Nephron progenitor cell (in vitro differentiated cells): ENCODE results near the gene SLC6A11.

ENCODE experiments used
- DNase-seq: peaks from one replicate; pipeline ENCODE4 v3.0.0; 2021
- H3K27ac Mint-ChIP-seq: 2 replicates; pipeline ENCODE4 v1.8.0; 2021; ENCODE audit warnings: mild to moderate bottlenecking, moderate library complexity, mixed read lengths
- H3K27me3 Mint-ChIP-seq: 2 replicates; pipeline ENCODE4 v1.8.0; 2021; ENCODE audit warnings: mild to moderate bottlenecking, low read depth, mixed read lengths; ENCODE audit not compliant: poor library complexity
- H3K36me3 Mint-ChIP-seq: 2 replicates; pipeline ENCODE4 v1.8.0; 2021; ENCODE audit warnings: low read depth, mixed read lengths
- H3K4me1 Mint-ChIP-seq: 2 replicates; pipeline ENCODE4 v1.8.0; 2021; ENCODE audit warnings: mixed read lengths
- H3K4me3 Mint-ChIP-seq: 2 replicates; pipeline ENCODE4 v1.8.0; 2021; ENCODE audit warnings: mild to moderate bottlenecking, moderate library complexity, mixed read lengths
- H3K9me3 Mint-ChIP-seq: 2 replicates; pipeline ENCODE4 v1.8.0; 2021; ENCODE audit warnings: mild to moderate bottlenecking, moderate library complexity, mixed read lengths
- CTCF ChIP-seq: fragments of 200-600 bp; sonication (generic); IDR thresholded peaks from 2 replicates; pipeline ENCODE4 v1.5.0; 2021; ENCODE audit warnings: antibody characterized with exemption

Gene SLC6A11

GRCh38 chr3:10892622-10893021 lies 76.6 kb downstream of the SLC6A11 start:
- no peak for DNase-seq
- Mint-ChIP-seq H3K4me3 (no peak overlapping the region), H3K4me1 (no peaks in the 10 kb centered on the region), H3K9me3 (peaks cover 17% of the 10 kb centered on the region), H3K27ac (no peak overlapping the region), H3K27me3 (peaks cover 28% of the 10 kb centered on the region), H3K36me3 (no peaks in the 10 kb centered on the region)
- TF ChIP-seq CTCF, result no peak

- TF ChIP-seq CTCF, result no peak
- DNase-seq, result no peak
- no peak overlapping the region for H3K27ac Mint-ChIP-seq
- no peaks in the 10 kb centered on the region for H3K36me3 Mint-ChIP-seq
- H3K27me3 Mint-ChIP-seq, result no peaks in the 10 kb centered on the region
- H3K4me1 Mint-ChIP-seq, result no peaks in the 10 kb centered on the region
- H3K4me3 Mint-ChIP-seq, result no peak overlapping the region
- H3K9me3 Mint-ChIP-seq, result peaks cover 20% of the 10 kb centered on the region
Measured at GRCh38 chr3:10901296-10901945, 85.4 kb downstream of the SLC6A11 start.

- no peak for DNase-seq
- peaks cover 43% of the 10 kb centered on the region for H3K9me3 Mint-ChIP-seq
- H3K4me3 Mint-ChIP-seq, result no peak overlapping the region
Measured at GRCh38 chr3:10907262-10907661, 91.2 kb downstream of the SLC6A11 start.

GRCh38 chr3:10910367-10910766 lies 94.3 kb downstream of the SLC6A11 start:
- DNase-seq, result no peak
- Mint-ChIP-seq H3K27ac (no peak overlapping the region), H3K4me3 (no peak overlapping the region), H3K4me1 (no peaks in the 10 kb centered on the region), H3K9me3 (peaks cover 36% of the 10 kb centered on the region), H3K36me3 (no peaks in the 10 kb centered on the region), H3K27me3 (peaks cover 19% of the 10 kb centered on the region)
- TF ChIP-seq CTCF, result no peak

More at GRCh38 chr3:10907262-10907661, 91.2 kb downstream of the SLC6A11 start:
- TF ChIP-seq CTCF, result no peak
- no peaks in the 10 kb centered on the region for H3K4me1 Mint-ChIP-seq
- no peak overlapping the region for H3K27ac Mint-ChIP-seq
- no peaks in the 10 kb centered on the region for H3K36me3 Mint-ChIP-seq
- peaks cover 8% of the 10 kb centered on the region for H3K27me3 Mint-ChIP-seq

GRCh38 chr3:10911350-10912002 lies 95.4 kb downstream of the SLC6A11 start:
- Mint-ChIP-seq H3K36me3 (no peaks in the 10 kb centered on the region), H3K4me3 (no peak overlapping the region), H3K27me3 (peaks cover 20% of the 10 kb centered on the region), H3K27ac (no peak overlapping the region), H3K9me3 (peaks cover 26% of the 10 kb centered on the region), H3K4me1 (no peaks in the 10 kb centered on the region)
- DNase-seq, result no peak
- TF ChIP-seq CTCF, result no peak

GRCh38 chr3:10912786-10913185 lies 96.8 kb downstream of the SLC6A11 start:
- no peak for TF ChIP-seq CTCF
- Mint-ChIP-seq H3K27me3 (peaks cover 20% of the 10 kb centered on the region), H3K36me3 (no peaks in the 10 kb centered on the region), H3K27ac (no peak overlapping the region), H3K4me3 (no peak overlapping the region), H3K4me1 (no peaks in the 10 kb centered on the region), H3K9me3 (peaks cover 13% of the 10 kb centered on the region)
- DNase-seq, result no peak
